GM10248 (cell line): ENCODE measurements around the gene ETS1.
A peak's percentile ranks its signal among the peaks of the same experiment; 100 is the strongest.

Experiments used
- CTCF ChIA-PET: fragments of 300-600 bp; sonication (Branson Sonifier 250); formaldehyde crosslinking; extraction: SDS; loops from one replicate; lab custom pipeline; 2021; ENCODE audit warnings: antibody characterized with exemption; lab: Yijun Ruan, JAX
- POLR2A ChIA-PET: fragments of 350-650 bp; sonication (Branson Sonifier 250); formaldehyde crosslinking; extraction: SDS; loops from one replicate; lab custom pipeline; 2020; ENCODE audit warnings: antibody characterized with exemption; lab: Yijun Ruan, JAX
- DNase-seq: peaks from one replicate; pipeline ENCODE4 v3.0.0; 2012; ENCODE audit errors: extremely low spot score
- TF ChIP-seq, protein P1 (sequence below): IDR thresholded peaks from 2 replicates; pipeline ENCODE4 v1.5.1; 2012; ENCODE audit warnings: mild to moderate bottlenecking, low read depth; ENCODE audit errors: extremely low read depth, missing control alignments, control extremely low read depth

The ETS1 gene

GRCh38 chr11:128522055-128522942 is 65.1 kb downstream of the ETS1 start:
- TF ChIP-seq, protein P1, sequence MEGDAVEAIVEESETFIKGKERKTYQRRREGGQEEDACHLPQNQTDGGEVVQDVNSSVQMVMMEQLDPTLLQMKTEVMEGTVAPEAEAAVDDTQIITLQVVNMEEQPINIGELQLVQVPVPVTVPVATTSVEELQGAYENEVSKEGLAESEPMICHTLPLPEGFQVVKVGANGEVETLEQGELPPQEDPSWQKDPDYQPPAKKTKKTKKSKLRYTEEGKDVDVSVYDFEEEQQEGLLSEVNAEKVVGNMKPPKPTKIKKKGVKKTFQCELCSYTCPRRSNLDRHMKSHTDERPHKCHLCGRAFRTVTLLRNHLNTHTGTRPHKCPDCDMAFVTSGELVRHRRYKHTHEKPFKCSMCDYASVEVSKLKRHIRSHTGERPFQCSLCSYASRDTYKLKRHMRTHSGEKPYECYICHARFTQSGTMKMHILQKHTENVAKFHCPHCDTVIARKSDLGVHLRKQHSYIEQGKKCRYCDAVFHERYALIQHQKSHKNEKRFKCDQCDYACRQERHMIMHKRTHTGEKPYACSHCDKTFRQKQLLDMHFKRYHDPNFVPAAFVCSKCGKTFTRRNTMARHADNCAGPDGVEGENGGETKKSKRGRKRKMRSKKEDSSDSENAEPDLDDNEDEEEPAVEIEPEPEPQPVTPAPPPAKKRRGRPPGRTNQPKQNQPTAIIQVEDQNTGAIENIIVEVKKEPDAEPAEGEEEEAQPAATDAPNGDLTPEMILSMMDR = no peak
- peak; percentile 95 for DNase-seq
- CTCF ChIA-PET = interaction anchor here (1.0 to 6.3 kb wide), 10 partner anchors 9 to 237 kb away, joined by 3 to 70 read pairs (median 4); no protein-coding TSS in a partner anchor
- POLR2A ChIA-PET = interaction anchor here (0.6 to 1.4 kb wide), 2 partner anchors 25 to 31 kb away, joined by 3 to 6 read pairs; no protein-coding TSS in a partner anchor

- ChIA-PET POLR2A (no interaction called here), CTCF (interaction anchor here (1.1 to 6.3 kb wide), 3 partner anchors 14 to 236 kb away, joined by 3 to 70 read pairs (median 3); no protein-coding TSS in a partner anchor)
- DNase-seq = peak; percentile 31
- TF ChIP-seq, protein P1 = no peak
These were observed 65.7 kb downstream of the ETS1 start for GRCh38 chr11:128521682-128522054.

DNA sequence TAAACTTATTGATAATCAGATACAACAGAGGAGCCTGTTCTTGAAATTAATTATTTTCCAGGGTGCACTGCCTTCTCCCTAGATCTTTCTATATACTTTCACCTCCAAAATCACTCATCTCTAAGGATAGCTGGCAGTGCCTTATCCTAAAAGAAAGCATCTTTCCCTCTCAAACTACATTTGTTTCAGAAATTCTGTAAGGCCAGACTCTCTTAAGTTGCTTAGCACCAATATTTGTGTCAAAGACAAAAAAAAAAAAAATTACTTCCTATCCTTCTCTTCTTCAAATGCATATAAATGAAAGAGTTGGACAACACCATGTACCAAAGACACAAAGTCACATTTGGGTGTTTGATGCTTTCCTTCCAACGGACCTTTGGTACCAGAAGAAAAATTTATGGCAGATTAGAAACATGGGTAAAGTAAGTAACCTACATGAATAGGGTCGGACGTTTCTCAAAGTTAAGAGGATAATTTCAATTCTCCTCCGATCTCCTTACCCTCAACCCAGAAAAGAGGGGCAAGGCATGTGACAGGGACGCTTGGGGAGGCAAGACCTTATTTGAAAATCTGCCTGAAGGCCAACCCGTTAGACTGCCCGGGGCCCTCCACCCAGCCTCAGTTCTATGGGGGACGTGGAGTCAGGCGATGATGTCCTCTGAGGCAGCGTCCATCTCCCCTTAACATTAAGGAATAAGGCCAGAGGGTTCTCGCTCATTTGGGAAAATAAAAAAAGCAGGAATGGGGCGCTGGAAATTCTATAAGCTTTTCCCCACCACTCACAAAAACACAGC is 66.3 kb downstream of the ETS1 start:
- peak; percentile 19 for DNase-seq
- ChIA-PET POLR2A (no interaction called here), CTCF (interaction anchor here (1.1 to 6.3 kb wide), 10 partner anchors 13 to 310 kb away, joined by 3 to 70 read pairs (median 4); no protein-coding TSS in a partner anchor)
- TF ChIP-seq, protein P1 = no peak

DNA sequence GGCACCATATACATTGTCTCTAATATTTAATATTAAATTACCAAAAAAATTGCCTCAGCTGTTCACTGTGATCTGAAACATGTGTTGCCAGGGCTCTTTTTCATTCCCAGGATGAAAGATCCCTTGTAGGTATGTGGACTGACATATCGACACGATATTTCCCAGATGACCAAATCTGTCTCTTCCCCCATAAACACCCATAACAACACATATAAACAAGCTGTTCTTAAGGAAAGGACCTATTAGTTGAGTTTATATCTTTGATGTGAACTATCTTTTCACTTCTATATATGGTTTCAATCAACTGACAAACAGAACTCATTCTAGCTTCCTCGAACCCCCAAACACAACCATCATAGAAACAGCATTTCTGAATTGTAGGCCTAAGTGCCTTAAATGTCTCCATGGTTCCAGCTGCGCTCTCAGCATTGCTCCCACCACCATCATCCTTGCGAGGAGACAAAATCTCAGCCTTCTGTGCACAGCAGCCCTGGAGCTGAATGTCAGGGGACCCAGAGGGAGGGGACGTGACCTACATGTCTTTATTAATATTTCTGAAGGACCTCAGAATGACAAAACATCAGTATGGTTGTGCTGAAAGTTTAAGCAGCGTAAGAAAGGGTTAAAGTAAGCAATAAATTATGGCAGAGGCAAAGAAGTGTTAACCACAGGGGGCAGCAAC is 67.0 kb downstream of the ETS1 start:
- CTCF ChIA-PET = interaction anchor here (1.1 to 6.3 kb wide), 10 partner anchors 13 to 310 kb away, joined by 3 to 70 read pairs (median 4); no protein-coding TSS in a partner anchor
- DNase-seq = no peak
- POLR2A ChIA-PET = no interaction called here
- TF ChIP-seq, protein P1 = peak; percentile 7

GRCh38 chr11:128519338-128519737 is 68.0 kb downstream of the ETS1 start:
- TF ChIP-seq, protein P1 = no peak
- ChIA-PET CTCF (interaction anchor here (0.9 to 6.3 kb wide), 12 partner anchors 9 to 311 kb away, joined by 3 to 70 read pairs (median 6); no protein-coding TSS in a partner anchor), POLR2A (no interaction called here)
- DNase-seq = no peak
